H1 (cell line): Measurements from ENCODE around the gene SIGLEC14. TPM values are rescaled to one million over a fixed set of nuclear protein-coding genes. Genes with fewer than 3 reads are reported as not detected.

Source experiments
- ASH2L ChIP-seq: fragments of 200-600, 300-600 bp; sonication (generic); IDR thresholded peaks from one replicate; pipeline ENCODE4 v1.7.1; 2017; ENCODE audit warnings: low read length
- BRCA1 ChIP-seq: IDR thresholded peaks from 2 replicates; pipeline ENCODE4 v1.6.1; 2012; ENCODE audit warnings: low read depth, low read length, improper control_type of control experiment
- NANOG ChIP-seq: IDR thresholded peaks from 2 replicates; pipeline ENCODE4 v1.6.1; 2011; ENCODE audit warnings: low read length, low read depth, mild to moderate bottlenecking, inconsistent platforms; ENCODE audit not compliant: insufficient read depth, poor library complexity, severe bottlenecking
- POLR2A ChIP-seq, 2 experiments: IDR thresholded peaks; 1 replicate in 1 of 2; 2 replicates in 1 of 2; pipeline ENCODE4 v1.6.1; 2011; ENCODE audit warnings: low read depth in 2 of 2, low read length in 2 of 2, mild to moderate bottlenecking in 2 of 2; ENCODE audit errors: control extremely low read depth in 1 of 2
- RBBP5 ChIP-seq: IDR thresholded peaks from 2 replicates; pipeline ENCODE4 v1.7.1; 2012; ENCODE audit warnings: low read depth, mild to moderate bottlenecking, inconsistent platforms, low read length, moderate library complexity, borderline replicate concordance
- SUZ12 ChIP-seq: fragments of 200-600 bp; sonication (generic); IDR thresholded peaks from 2 replicates; pipeline ENCODE4 v1.6.1; 2012; ENCODE audit warnings: mild to moderate bottlenecking, inconsistent platforms, low read length, moderate library complexity, mixed read lengths
- TEAD4 ChIP-seq: IDR thresholded peaks from 2 replicates; pipeline ENCODE4 v1.6.1; 2012; ENCODE audit warnings: low read depth, low read length, inconsistent platforms, mixed read lengths
- YY1 ChIP-seq: IDR thresholded peaks from 2 replicates; pipeline ENCODE4 v1.6.1; 2011; ENCODE audit warnings: low read depth, mild to moderate bottlenecking, low read length
- microRNA counts: library from miRNA; unstranded; fragments of <30 nt; microRNA quantifications from one replicate; lab custom pipeline; 2015
- microRNA-seq, 2 experiments: library from miRNA; unstranded; fragments of <30 nt; microRNA quantifications; one replicate each; pipeline versions ENCODE4 to v1.2.0, GENCODE V29; 2016 to 2020; ENCODE audit warnings: borderline microRNAs expressed in 2 of 2, borderline number of aligned reads in 2 of 2, borderline replicate concordance in 1 of 2
- polyA plus RNA-seq, 7 experiments: library from polyadenylated mRNA; depleted of rRNA in 3 of 7; stranded (reverse) in 5 of 7; unstranded in 2 of 7; fragments of >200 nt in 5 of 7; fragments of 200-250 nt in 2 of 7; gene quantifications; 1 replicate in 5 of 7; 2 replicates in 1 of 7; 4 replicates in 1 of 7; pipeline versions ENCODE4 v1.2.1 to v1.2.3, GENCODE V29; 2011 to 2013; ENCODE audit warnings: missing spikeins in 2 of 7, mixed read lengths in 2 of 7
- small RNA-seq: library from polyadenylated mRNA; stranded (forward); fragments of <200 nt; extraction: miRNeasy Mini kit (QIAGEN cat#:217004); gene quantifications from one replicate; pipeline ENCODE3, GENCODE V24; 2013; ENCODE audit not compliant: insufficient read depth
- total RNA-seq: library from RNA; stranded (reverse); fragmentation: NEBNext Ultra II Directional; extraction: Animal tissue kit (Norgen Biotek cat#: 25700); gene quantifications from 2 replicates; pipeline ENCODE4 v1.2.1, GENCODE V29; 2021

The SIGLEC14 gene
- total and polyA plus RNA-seq, 2 of the 8 experiments (the other 6 are each of a cell fraction or from before 2014, with no cell fraction given) = not detected

DNA sequence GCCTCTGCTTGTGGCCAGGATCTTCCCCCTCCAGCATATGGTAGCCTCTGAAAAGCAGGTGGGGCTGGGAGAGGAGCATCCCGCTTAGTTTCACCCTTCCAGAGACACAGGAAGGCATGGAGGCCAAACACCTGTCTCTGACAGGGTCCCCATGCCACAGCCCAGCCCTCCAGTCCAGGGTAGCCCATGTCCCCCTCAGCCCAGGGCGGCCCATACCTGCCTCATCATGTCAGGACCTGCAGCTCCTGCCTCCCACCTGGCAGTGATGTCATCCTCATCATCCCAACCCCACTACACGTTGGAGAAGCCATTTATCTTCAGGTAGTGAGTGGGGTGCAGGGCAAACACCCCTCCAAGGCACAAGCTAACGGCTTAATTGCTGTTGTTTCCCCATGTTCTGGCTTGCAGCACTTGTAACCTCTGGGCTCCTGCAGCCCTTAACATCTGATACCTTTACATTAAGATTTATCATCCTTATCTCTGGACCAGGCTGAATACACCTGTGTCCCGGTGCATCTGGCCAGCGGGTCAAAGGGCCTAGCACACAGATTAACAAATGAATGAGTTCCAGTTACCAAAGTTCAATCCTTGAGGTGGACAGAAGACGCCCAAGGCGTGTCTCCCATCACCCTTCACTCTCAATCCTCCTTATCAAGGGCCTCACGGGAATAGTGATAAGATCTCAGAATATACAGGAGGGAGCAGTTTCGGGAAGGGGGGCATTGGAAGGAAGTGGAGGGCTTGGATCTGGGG is 53.3 kb downstream of the SIGLEC14 start (continued):
- TF ChIP-seq SUZ12 (no peak), RBBP5 (no peak), NANOG (no peak), YY1 (no peak), POLR2A (IDR thresholded peaks at IDR 0.05; ENCODE audit: control extremely low read depth in 1 of 2, low read depth in 2 of 2, low read length in 2 of 2) (no peak), BRCA1 (no peak), TEAD4 (no peak), ASH2L (no peak)

MicroRNA genes within 50 kb of the gene (microRNA counts, 767-probe panel; counts per million panel counts)
- microRNA hsa-let-7e-5p (lab: Ali Mortazavi, UCI) (879 counts per million, percentile 95 among the panel's probes with 10 or more counts), microRNA hsa-miR-125a-3p (lab: Ali Mortazavi, UCI) (879 counts per million, percentile 95 among the panel's probes with 10 or more counts), microRNA hsa-miR-125a-5p (lab: Ali Mortazavi, UCI) (7,675 counts per million, percentile 96 among the panel's probes with 10 or more counts), microRNA hsa-miR-99b-5p (lab: Ali Mortazavi, UCI) (5,175 counts per million, percentile 95 among the panel's probes with 10 or more counts)

Small RNAs within 50 kb of the gene (microRNA-seq; reads per million reads assigned to microRNA genes)
- 107 to 204 reads per million in 2 experiments for gene MIR125A
- 314 to 416 reads per million in 2 experiments for gene MIR99B
- gene MIRLET7E = 9.7 to 11.3 reads per million in 2 experiments

Small RNAs within 50 kb of the gene (small RNA-seq; reads per million reads assigned to genes)
- gene AC018755.2 = not detected
- not detected for gene MIR125A
- gene MIR99B = not detected
- not detected for gene MIRLET7E

Other genes starting within 250 kb of the SIGLEC14 start
- not detected in 2 replicates for gene SIGLEC10, start 229.2 kb downstream of the SIGLEC14 start, total RNA-seq
- 0.06 TPM in 1 of 2 replicates, not detected in the other for gene SIGLEC10, start 229.2 kb downstream of the SIGLEC14 start, polyA plus RNA-seq (2011; rRNA removed)
- gene SIGLEC8, start 188.4 kb downstream of the SIGLEC14 start, total RNA-seq = not detected in 2 replicates
- not detected in 2 replicates for gene SIGLEC8, start 188.4 kb downstream of the SIGLEC14 start, polyA plus RNA-seq (2011; rRNA removed)
- not detected in 2 replicates for gene CEACAM18, start 168.3 kb downstream of the SIGLEC14 start, total RNA-seq
- not detected in 2 replicates for gene CEACAM18, start 168.3 kb downstream of the SIGLEC14 start, polyA plus RNA-seq (2011; rRNA removed)
- gene SIGLEC12, start 145.0 kb downstream of the SIGLEC14 start, total RNA-seq = not detected in 2 replicates
- not detected in 2 replicates for gene SIGLEC12, start 145.0 kb downstream of the SIGLEC14 start, polyA plus RNA-seq (2011; rRNA removed)
- gene SIGLEC6, start 115.2 kb downstream of the SIGLEC14 start, total RNA-seq = not detected in 2 replicates
- gene SIGLEC6, start 115.2 kb downstream of the SIGLEC14 start, polyA plus RNA-seq (2011; rRNA removed) = 0.05 TPM in 1 of 2 replicates, not detected in the other
- 11.0 and 11.1 TPM in 2 replicates for gene ZNF175, start 75.5 kb downstream of the SIGLEC14 start, total RNA-seq
- gene ZNF175, start 75.5 kb downstream of the SIGLEC14 start, polyA plus RNA-seq (2011; rRNA removed) = 1.5 and 1.7 TPM in 2 replicates
- gene SIGLEC5, start 16.4 kb downstream of the SIGLEC14 start, total RNA-seq = not detected in 2 replicates
- not detected in 2 replicates for gene SIGLEC5, start 16.4 kb downstream of the SIGLEC14 start, polyA plus RNA-seq (2011; rRNA removed)
- gene SPACA6, start 46.5 kb upstream of the SIGLEC14 start, total RNA-seq = 4.1 and 7.5 TPM in 2 replicates
- 7.1 and 9.7 TPM in 2 replicates for gene SPACA6, start 46.5 kb upstream of the SIGLEC14 start, polyA plus RNA-seq (2011; rRNA removed)
- 0.19 TPM in 1 of 2 replicates, not detected in the other for gene HAS1, start 77.2 kb upstream of the SIGLEC14 start, total RNA-seq
- 1.5 and 1.9 TPM in 2 replicates for gene HAS1, start 77.2 kb upstream of the SIGLEC14 start, polyA plus RNA-seq (2011; rRNA removed)
- not detected in 2 replicates for gene FPR1, start 105.1 kb upstream of the SIGLEC14 start, total RNA-seq
- gene FPR1, start 105.1 kb upstream of the SIGLEC14 start, polyA plus RNA-seq (2011; rRNA removed) = 0.11 TPM in 1 of 2 replicates, not detected in the other
- not detected in 2 replicates for gene FPR2, start 114.4 kb upstream of the SIGLEC14 start, total RNA-seq
- gene FPR2, start 114.4 kb upstream of the SIGLEC14 start, polyA plus RNA-seq (2011; rRNA removed) = 0.05 and 0.17 TPM in 2 replicates
- gene FPR3, start 148.3 kb upstream of the SIGLEC14 start, total RNA-seq = not detected in 2 replicates
- not detected in 2 replicates for gene FPR3, start 148.3 kb upstream of the SIGLEC14 start, polyA plus RNA-seq (2011; rRNA removed)
- gene ZNF577, start 241.1 kb upstream of the SIGLEC14 start, total RNA-seq = 14.9 and 19.3 TPM in 2 replicates
- 11.5 and 13.8 TPM in 2 replicates for gene ZNF577, start 241.1 kb upstream of the SIGLEC14 start, polyA plus RNA-seq (2011; rRNA removed)